GM19372 (cell line): ENCODE measurements around the gene CDH3.
"Not testable (repeated sequence)": the region's sequence is repeated elsewhere in the genome, so short reads cannot be mapped to it uniquely, and the experiment has no call there.

ENCODE experiments used
- ATAC-seq: cut with Tn5 transposase; IDR thresholded peaks from one replicate; pipeline ENCODE4 v1.9.1; 2021; ENCODE audit warnings: mild to moderate bottlenecking, low read depth, moderate library complexity; ENCODE audit not compliant: unreplicated experiment

CDH3 gene

DNA sequence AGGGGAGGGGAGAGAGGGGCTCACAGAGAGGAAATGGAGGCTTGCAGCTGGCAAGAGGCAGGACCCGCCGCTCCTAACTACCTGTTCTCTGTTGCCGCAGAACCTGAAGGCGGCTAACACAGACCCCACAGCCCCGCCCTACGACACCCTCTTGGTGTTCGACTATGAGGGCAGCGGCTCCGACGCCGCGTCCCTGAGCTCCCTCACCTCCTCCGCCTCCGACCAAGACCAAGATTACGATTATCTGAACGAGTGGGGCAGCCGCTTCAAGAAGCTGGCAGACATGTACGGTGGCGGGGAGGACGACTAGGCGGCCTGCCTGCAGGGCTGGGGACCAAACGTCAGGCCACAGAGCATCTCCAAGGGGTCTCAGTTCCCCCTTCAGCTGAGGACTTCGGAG lies 53.0 kb downstream of the CDH3 start:
- no peak for ATAC-seq

DNA sequence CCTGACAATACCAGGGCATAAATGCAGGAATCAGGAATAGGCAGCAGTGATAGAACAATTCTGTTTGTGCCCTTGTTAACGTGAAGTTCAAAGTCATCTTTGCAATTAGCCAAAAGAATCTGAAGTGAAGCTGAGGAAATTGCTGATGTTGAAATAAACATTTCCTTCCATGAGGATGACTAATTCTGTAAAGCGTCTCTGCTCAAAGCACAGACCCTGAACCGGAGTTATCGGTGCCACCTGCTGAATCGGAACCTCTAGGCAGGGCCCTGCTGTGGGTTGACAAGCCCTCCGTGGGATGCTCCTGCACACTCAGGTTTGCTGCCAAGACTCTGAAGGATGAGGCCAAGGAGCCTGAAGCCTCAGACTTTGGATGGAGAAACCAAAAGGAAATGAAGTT lies 55.0 kb downstream of the CDH3 start:
- ATAC-seq = no peak

- no peak for ATAC-seq
These were observed 55.7 kb downstream of the CDH3 start for GRCh38 chr16:68700831-68701230.

GRCh38 chr16:68704232-68704867 lies 59.2 kb downstream of the CDH3 start:
- no peak for ATAC-seq

DNA sequence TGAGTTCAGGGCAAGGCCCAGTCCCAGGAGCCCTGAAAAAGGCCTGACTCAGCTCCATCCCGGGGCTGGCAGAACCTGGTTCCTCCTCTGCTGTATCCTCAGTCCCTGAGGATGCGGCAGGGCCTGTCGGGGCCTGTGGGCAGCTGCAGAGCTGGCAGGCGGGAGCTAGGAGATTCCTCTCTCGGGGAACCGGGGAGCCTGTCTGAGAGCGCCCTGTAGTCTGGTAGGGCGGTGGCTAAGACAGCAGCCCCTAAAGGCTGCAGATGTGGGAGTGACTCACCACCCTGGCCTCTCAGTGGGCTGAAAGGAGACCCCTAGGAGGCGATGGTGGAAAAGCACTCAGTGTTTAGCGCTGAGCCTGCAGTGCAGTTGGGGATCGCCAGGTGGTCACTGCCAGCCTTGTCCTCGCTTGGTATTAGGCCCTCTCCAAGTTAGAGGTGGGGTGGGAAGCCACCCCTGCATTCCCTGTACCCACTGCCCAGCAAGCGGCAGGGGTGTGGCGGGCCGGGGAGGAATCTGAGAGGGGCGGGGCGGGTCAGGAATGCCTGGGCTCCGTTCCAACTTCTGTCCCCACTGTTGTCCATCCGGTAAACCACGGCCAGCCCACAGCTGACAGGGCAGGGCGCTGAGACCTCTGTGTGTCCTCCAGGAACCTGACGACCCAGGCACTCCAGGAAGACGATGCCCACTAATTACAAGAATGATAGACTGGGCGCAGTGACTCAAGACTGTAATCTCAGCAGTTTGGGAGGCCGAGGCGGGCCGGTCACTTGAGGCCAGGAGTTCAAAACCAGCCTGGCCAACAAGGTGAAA lies 62.4 kb downstream of the CDH3 start:
- ATAC-seq = no peak

DNA sequence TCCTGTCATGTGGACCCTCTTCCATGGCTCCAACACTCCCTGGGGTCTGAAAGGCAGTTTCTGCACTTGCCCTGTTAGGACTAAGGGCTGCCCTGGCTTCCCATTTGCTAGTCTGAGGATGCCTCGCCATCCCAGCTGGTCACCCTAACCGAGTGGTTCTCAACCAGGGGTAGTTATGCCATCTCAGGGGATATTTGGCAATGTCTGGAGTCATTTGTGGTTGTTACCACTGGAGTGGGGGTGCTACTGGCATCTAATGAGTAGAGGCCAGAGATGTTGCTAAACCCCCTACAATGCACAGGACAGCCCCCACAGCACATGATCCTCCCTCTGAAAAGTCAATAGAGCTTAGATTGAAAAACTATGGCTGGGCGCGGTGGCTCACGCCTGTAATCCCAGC lies 65.1 kb downstream of the CDH3 start:
- ATAC-seq = no peak

DNA sequence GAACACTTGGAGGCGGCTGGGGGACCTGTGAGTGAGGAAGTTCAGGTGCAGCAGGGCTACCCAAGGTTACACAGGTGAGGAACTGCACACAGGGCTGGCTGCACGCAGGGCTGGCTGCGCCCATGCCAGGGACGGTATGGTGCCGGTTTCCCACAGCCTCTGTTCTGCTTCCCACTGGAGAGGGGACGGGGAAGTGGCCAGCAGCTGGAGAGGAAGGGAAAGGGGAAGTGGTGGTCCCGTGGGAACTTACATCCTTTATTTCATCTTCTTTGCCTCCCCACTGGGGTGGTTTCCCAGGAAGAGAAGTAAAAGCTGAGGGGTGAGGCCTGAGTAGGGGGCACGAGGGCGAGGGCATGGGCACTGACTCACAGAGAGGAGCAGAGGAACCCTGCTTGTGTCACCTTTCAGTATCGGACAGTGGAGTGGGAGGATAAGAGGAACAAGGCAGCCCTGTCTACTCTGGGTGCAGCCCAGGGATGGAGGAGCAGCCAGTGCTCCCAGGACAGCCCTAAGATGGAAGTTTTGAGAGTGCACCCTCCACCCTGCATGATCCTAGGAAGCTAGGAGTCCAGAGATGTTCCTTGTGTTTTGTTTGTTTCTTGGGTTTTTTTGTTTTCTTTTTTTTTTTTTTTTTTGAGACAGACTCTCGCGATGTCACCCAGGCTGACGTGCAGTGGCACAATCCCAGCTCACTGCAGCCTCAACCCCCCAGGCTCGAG lies 66.5 kb downstream of the CDH3 start:
- no peak for ATAC-seq

GRCh38 chr16:68713361-68713760 lies 68.3 kb downstream of the CDH3 start:
- ATAC-seq = no peak

DNA sequence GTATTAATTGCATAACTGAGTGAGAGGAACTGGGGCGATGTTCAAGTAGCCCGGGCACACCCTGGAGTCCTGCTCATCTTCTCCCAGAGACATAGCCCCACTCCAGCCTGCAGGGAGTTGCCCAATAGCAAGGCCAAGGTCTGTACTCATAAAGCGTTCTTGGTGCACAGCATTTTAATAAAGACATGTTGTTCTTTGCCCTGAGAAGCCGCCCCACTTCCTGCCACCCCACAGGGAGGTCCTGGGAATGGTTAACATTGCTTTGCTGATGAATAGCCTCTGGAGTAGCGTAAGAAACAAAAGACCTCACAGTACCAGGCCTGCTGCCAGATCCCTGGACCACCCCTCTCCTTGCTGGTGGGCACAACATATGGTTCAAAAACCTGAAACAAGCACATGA lies 70.4 kb downstream of the CDH3 start:
- no peak for ATAC-seq

GRCh38 chr16:68716516-68716915 lies 71.4 kb downstream of the CDH3 start:
- not testable (repeated sequence) for ATAC-seq

GRCh38 chr16:68717684-68718083 lies 72.6 kb downstream of the CDH3 start:
- ATAC-seq = no peak

- ATAC-seq = no peak
These were observed 73.5 kb downstream of the CDH3 start for GRCh38 chr16:68718590-68718989.

DNA sequence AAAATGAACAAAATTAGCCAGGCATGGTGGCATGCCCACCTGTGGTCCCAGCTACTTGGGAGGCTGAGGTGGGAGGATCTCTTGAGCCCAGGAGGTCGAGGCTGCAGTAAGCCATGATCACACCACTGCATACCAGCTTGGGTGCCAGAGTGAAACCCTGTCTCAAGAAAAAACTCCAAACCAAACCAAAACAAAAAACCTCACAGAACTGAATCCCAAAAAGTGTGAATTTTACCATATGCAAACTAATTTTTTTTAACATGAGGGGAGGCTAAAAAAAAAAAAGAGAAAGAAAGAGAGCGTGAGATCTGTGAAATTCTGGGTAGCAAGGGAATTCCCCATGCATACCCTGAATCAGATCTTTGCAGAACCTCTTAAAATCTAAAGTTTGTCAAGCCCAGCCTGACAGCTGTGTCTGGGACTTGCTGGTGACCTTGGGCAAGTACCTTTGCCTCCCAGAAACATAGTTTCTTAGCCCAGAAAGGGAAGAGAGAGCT lies 74.9 kb downstream of the CDH3 start:
- ATAC-seq = peak; percentile 51

DNA sequence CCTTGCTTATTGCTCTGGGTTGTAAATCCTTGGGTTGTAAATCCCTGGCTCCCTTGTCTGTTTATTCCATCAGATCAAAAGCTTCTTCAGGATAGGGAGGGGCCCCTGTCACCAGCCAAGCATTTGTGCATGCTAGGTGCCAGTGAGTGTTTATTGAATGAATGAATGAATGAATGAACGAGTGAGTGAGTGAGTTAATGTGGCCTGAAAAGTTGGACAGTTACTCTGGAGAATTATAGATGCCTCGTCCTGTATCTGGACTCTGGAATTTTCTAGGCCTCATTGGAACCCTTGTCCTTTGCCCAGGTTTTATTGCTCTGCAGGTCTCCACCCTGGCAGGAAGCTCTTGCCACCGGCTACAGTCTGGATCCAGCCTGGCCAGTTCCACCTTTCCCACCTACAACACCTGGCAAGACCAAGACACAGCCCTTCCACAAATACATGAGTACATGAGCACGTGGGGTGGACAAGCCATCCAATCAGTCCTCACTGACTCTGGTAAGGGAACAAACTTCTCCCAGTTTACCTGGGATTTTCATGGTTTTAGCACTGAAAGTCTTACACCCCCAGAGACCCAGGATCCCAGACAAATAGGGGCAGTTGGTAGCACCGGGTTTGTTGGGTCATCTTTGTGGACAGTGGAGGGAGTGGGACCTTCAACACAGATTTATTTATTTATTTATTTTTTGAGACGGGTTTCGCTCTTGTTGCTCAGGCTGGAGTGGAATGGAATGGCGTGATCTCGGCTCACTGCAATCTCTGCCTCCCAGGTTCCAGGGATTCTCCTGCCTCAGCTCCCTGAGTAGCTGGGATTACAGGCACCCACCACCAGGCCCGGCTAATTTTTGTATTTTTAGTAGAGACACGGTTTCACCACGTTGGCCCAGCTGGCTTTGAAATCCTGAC lies 77.3 kb downstream of the CDH3 start:
- no peak for ATAC-seq

- ATAC-seq = no peak
These were observed 79.7 kb downstream of the CDH3 start for GRCh38 chr16:68724797-68725196.

GRCh38 chr16:68728523-68728922 lies 83.4 kb downstream of the CDH3 start:
- no peak for ATAC-seq

DNA sequence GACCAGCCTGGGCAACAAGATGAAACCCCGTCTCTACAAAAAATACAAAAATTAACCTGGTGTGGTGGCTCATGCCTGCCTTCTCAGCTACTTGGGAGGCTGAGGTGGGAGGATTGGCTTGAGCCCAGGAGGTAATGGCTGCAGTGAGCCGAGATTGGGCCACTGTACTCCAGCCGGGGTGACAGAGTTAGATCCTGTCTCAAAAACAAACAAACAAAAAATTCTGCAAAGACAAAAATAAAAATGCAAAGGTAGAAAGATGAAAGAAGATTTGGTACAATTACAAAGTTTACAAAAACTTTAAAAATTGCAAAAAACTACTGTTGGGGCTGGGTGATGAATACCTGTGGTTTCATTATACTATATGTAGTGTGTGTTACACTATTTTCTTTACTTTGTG lies 86.5 kb downstream of the CDH3 start:
- no peak for ATAC-seq

GRCh38 chr16:68732042-68732680 lies 87.1 kb downstream of the CDH3 start:
- no peak for ATAC-seq

DNA sequence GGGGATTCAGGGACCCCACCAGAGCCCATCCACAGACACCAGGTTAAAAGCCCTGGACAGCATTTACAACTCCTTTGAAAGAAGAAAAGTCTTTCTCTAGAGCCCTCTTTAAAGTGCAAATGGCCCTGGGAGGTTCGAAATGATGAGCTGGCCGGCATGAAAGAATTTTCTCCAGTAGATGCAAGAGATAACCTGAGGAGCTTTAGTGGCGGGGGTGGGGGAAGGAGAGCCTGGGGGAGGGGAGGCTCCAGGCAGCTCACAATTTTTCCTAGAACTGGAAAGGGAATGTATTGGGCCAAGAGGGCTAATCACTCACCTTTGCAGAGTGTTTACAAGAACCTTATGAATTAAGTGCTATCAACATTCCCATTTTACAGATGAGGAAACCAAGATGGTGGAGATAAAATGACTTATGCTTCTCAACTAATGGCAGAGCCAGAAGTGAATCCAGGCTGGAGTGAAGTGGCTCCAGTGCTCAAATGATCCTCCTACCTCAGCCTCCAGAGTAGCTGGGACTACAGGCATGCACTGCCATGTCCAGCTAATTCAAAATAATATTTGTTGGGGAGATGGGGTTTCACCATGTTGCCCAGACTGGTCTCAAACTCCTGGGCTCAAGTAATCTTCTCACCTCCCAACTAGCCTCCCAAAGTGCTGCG lies 87.8 kb downstream of the CDH3 start:
- ATAC-seq = no peak
